Measurements from ENCODE around the gene KRT78.

DNA sequence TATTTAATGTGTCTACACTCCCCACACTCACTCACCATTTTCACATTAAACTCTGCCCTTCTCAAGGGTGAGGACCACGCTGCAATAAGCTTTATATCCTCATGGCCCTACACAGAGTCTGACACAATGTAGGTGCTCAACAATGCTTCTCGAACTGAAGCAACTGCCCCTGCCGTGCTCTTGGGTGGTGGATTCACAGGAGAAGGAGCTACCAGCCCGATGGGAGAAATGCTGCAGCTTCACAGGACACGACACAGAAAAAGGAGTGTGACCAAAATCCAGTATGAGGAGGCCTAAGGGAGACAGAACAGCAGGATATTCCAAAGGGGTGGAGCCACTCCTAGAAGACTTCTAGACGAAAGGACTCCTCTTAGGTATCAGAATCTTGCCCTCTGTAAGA is 46.4 kb downstream of the KRT78 start:
- TF ChIP-seq POLR2AphosphoS2 (conservative IDR thresholded peaks at IDR 0.05; ENCODE audit: low read length), result no peak
- TF ChIP-seq, protein P1, sequence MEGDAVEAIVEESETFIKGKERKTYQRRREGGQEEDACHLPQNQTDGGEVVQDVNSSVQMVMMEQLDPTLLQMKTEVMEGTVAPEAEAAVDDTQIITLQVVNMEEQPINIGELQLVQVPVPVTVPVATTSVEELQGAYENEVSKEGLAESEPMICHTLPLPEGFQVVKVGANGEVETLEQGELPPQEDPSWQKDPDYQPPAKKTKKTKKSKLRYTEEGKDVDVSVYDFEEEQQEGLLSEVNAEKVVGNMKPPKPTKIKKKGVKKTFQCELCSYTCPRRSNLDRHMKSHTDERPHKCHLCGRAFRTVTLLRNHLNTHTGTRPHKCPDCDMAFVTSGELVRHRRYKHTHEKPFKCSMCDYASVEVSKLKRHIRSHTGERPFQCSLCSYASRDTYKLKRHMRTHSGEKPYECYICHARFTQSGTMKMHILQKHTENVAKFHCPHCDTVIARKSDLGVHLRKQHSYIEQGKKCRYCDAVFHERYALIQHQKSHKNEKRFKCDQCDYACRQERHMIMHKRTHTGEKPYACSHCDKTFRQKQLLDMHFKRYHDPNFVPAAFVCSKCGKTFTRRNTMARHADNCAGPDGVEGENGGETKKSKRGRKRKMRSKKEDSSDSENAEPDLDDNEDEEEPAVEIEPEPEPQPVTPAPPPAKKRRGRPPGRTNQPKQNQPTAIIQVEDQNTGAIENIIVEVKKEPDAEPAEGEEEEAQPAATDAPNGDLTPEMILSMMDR (IDR thresholded peaks at IDR 0.05), result no peak
- TF ChIP-seq, protein P2, sequence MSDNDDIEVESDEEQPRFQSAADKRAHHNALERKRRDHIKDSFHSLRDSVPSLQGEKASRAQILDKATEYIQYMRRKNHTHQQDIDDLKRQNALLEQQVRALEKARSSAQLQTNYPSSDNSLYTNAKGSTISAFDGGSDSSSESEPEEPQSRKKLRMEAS (IDR thresholded peaks at IDR 0.05), result no peak
- no peak for TF ChIP-seq HMGXB4 (CRISPR knock-in tag; IDR thresholded peaks at IDR 0.05; ENCODE audit: borderline replicate concordance)
- TF ChIP-seq HDAC2 (IDR thresholded peaks at IDR 0.05), result no peak
- no peak for TF ChIP-seq KDM5A (IDR thresholded peaks at IDR 0.05)
- no peak for TF ChIP-seq NFE2L2 (conservative IDR thresholded peaks at IDR 0.05; ENCODE audit: low read length)
- TF ChIP-seq, protein P3, sequence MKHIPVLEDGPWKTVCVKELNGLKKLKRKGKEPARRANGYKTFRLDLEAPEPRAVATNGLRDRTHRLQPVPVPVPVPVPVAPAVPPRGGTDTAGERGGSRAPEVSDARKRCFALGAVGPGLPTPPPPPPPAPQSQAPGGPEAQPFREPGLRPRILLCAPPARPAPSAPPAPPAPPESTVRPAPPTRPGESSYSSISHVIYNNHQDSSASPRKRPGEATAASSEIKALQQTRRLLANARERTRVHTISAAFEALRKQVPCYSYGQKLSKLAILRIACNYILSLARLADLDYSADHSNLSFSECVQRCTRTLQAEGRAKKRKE (CRISPR knock-in tag; IDR thresholded peaks at IDR 0.05; ENCODE audit: low read depth), result no peak
- no peak for TF ChIP-seq POLR2A (IDR thresholded peaks at IDR 0.05; ENCODE audit: low read length)
- TF ChIP-seq NPAS2 (CRISPR knock-in tag; IDR thresholded peaks at IDR 0.05; ENCODE audit: borderline replicate concordance), result no peak
- no peak for TF ChIP-seq NR3C1 (IDR thresholded peaks at IDR 0.05)

Measured in A549 (cell line).